GM19035 (cell line): ENCODE measurements around the gene SMIM1.
"Not testable (repeated sequence)": the region's sequence is repeated elsewhere in the genome, so short reads cannot be mapped to it uniquely, and the experiment has no call there.

ENCODE experiments used
- ATAC-seq: cut with Tn5 transposase; IDR thresholded peaks from one replicate; pipeline ENCODE4 v1.9.1; 2021; ENCODE audit not compliant: unreplicated experiment

Gene SMIM1

GRCh38 chr1:3772715-3773571, at the start of gene SMIM1:
Gene SMIM1 (plus strand): TSS chr1:3772749. CDS start chr1:3775374, 2,625 bp downstream.
- ATAC-seq: peak; percentile 38

- no peak for ATAC-seq
Measured at GRCh38 chr1:3722846-3723245, 49.7 kb upstream of the SMIM1 start.

GRCh38 chr1:3724416-3725030, 48.0 kb upstream of the SMIM1 start:
- not testable (repeated sequence) for ATAC-seq

DNA sequence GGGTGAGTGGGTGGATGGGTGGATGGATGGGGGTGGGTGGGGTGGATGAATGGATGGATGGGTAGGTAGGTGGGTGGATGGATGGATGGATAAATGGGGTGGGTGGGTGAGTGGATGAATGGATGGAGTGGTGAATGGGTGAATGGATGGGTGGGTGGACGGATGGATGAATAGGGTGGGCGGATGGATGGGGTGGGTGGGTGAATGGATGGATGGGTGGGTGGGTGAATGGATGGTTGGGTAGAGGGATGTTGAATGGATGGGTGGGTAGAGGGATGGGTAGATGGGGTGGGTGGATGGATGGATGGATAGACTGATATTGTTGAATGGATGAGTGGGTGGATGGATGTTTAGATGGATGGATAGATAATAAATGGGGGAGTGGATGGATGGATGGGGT, 47.2 kb upstream of the SMIM1 start:
- ATAC-seq: no peak

DNA sequence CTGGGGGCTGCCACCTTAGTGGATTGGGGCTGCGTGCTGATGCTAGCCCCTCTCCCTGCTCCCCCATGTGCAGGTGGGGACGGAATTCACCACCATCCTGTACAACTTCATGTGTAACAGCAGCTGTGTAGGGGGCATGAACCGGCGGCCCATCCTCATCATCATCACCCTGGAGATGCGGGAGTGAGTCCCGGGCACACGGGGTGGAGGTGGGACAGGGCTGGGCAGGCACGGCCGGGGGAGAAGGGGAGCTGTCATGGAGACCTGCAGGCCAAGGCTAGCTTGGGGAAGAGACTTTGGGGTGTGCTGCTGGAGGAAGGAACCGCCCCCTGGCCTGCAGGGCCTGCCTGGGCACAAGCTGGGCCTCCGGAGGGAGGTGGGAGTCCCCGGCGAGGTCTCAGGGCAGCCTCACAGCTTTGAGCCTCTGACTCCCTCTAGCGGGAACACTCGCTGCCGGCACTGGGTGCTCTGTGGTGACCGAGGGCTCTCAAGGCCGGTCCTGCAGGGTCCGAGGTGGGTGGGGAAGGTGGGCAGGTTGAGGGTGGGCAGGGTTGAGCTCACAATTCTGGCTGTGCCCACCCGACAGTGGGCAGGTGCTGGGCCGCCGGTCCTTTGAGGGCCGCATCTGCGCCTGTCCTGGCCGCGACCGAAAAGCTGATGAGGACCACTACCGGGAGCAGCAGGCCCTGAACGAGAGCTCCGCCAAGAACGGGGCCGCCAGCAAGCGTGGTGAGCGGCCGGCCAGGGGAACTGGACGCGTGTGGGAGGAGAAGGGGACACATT, 45.3 kb upstream of the SMIM1 start:
- no peak for ATAC-seq

DNA sequence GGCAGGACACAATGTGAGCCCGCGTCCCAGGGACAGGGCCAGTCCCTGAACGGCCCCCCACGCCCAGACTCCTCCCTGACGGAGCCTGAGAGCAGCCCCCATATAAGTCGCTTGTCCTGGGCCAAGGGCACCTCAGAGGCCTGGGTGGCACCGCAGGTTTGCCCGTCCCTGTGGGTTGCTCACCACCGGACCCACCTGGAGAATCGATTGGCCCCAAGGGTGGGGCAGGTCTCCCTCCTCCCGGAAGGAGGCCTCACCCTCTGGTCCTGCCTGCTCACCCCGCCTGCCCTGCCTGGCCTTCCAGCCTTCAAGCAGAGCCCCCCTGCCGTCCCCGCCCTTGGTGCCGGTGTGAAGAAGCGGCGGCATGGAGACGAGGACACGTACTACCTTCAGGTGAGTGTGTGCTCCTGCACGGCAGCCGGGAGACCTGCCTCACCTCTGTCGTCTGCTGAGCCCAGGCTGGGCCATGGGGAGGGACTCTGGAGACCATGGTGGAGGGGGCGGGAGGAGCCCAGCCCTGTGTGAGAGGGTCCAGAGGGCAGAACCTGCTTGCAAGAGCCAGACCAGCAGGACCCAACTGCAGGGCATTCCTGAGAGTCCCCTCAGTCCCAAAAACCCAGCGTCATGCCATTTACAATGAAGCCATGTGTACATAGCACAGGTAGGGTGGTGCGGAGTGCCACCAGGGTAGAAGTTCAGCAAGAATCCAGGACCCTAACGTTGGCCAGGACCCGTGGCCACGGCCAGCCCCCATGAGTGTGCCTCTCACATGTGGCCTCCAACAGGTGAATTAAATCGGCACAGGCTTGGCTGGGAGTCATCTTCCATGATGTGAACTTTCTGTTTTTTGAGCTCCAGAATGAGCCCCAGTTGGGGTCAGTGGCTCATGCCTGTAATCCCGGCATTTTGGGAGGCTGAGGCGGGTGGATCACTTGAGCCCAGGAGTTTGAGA, 44.4 kb upstream of the SMIM1 start:
- no peak for ATAC-seq

- ATAC-seq: no peak
Measured at GRCh38 chr1:3729594-3730542, 42.7 kb upstream of the SMIM1 start.

DNA sequence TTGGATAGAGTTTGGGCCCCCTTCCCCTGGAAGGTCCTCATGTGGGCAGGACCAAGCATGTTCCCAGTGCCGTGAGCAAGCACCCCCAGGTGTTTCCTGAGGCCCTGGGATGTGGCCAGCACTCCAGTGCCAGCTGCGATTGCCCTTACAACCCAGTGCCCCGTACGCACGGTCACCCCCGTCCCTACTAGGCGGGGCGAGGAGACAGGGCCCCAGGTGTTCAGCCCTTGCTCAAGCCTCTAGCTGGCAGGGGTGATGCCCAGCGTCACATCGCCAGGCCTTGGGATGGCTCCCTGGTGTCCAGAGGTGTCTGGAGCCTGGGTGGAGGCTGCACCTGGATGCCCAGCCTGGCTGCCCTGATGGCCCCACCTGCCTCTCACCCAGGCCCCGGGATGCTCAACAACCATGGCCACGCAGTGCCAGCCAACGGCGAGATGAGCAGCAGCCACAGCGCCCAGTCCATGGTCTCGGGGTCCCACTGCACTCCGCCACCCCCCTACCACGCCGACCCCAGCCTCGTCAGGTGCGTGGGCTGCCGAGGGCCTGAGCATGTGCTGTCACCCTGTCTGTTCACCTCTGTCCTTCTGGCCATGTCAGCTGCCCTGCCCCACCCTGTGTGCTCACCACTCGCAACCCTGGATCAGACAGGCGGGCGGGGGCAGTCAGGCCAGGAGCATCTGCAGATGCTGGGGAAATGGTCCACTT, 41.9 kb upstream of the SMIM1 start:
- no peak for ATAC-seq

DNA sequence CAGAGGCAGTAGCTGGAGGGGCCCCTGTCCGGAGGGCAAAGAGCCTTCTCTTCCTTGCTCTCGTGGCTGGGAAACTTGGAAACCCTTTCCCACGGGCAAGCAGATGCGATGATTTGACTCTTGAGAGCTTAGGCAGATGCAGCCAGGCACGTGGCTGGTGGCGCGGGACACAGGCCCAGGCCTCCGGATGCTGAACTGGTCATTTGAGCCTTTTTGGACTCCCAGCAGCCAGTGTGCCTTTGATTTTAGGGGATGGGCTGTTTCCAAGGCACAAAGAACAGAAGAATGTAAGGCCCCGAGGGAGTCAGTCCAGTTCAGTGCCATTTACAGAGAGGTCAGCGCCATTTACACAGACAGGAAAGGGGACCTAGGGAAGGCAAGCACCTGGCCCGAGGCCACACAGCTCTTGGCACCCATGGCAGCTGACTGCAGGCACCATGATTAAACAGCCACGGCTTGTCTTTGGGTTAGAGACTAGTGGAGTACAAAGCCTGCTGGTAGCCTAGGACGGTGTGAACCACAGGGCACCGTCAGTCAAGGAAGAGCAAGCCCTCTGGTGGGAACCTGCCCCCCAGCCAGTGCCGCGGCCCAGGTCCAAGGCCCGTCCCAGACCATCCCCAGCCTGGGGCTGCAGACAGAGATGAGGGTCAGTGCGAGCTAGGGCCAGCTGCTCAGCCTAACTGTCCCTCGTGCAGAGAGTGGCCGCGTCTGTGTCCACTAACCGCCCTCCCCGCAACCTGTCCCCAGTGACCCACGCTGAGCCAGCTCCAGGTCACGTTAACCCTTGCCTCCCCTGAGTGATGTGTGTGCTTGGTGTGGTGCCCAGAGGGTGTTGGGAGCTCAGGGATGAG, 40.7 kb upstream of the SMIM1 start:
- no peak for ATAC-seq

GRCh38 chr1:3732434-3733093, 40.0 kb upstream of the SMIM1 start:
- ATAC-seq: no peak

- ATAC-seq: no peak
Measured at GRCh38 chr1:3733094-3733882, 39.3 kb upstream of the SMIM1 start.

GRCh38 chr1:3733883-3734589, 38.5 kb upstream of the SMIM1 start:
- no peak for ATAC-seq

GRCh38 chr1:3734602-3735001, 37.9 kb upstream of the SMIM1 start:
- ATAC-seq: no peak

- no peak for ATAC-seq
Measured at GRCh38 chr1:3735027-3735681, 37.4 kb upstream of the SMIM1 start.

DNA sequence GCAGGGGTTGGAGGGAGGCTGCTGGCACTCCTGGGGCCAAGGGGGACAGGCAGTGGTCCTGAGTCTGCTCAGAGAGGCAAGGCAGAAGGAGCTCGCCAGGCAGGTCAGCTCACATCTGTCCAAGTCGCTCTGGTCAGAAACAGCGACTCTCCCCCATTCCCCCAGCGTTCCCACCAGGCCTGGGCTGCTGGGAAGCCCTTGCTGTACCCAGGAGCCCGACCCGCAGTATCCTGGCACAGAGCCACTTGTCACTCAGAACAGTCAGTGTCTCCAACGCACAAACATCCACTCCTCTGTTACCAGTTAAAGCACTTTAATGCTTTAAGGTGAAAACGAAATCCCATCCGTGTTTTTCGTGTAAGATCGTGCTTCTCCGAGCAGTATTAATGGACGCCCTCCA, 36.9 kb upstream of the SMIM1 start:
- ATAC-seq: no peak
